ENCODE results near the gene TMCO4. TPM values are rescaled to one million over a fixed set of nuclear protein-coding genes. Genes with fewer than 3 reads are reported as not detected.

The TMCO4 gene
- total RNA-seq, 1 donor from 2014 or later, result 18.6 TPM

GRCh38 chr1:19730232-19730631, 69.5 kb downstream of the TMCO4 start:
- Mint-ChIP-seq H3K36me3 (ENCODE audit: insufficient read depth) (peaks cover 6% of the 10 kb centered on the region), H3K27ac (no peak overlapping the region), H3K4me3 (ENCODE audit: low read depth) (no peak overlapping the region), H3K27me3 (no peaks in the 10 kb centered on the region), H3K4me1 (ENCODE audit: low read depth) (no peaks in the 10 kb centered on the region), H3K9me3 (ENCODE audit: low read depth) (no peaks in the 10 kb centered on the region)
- no peak for DNase-seq (ENCODE audit: low spot score, unreplicated experiment)
- TF ChIP-seq CTCF (IDR thresholded peaks at IDR 0.05; ENCODE audit: unreplicated experiment), result no peak

- no peak for DNase-seq (ENCODE audit: low spot score, unreplicated experiment)
- TF ChIP-seq CTCF (IDR thresholded peaks at IDR 0.05; ENCODE audit: unreplicated experiment), result no peak
- H3K4me3 Mint-ChIP-seq (ENCODE audit: low read depth), result no peak overlapping the region
- no peaks in the 10 kb centered on the region for H3K27me3 Mint-ChIP-seq
- H3K4me1 Mint-ChIP-seq (ENCODE audit: low read depth), result no peaks in the 10 kb centered on the region
- no peaks in the 10 kb centered on the region for H3K9me3 Mint-ChIP-seq (ENCODE audit: low read depth)
- H3K36me3 Mint-ChIP-seq (ENCODE audit: insufficient read depth), result peaks cover 6% of the 10 kb centered on the region
- H3K27ac Mint-ChIP-seq, result no peak overlapping the region
Observed at GRCh38 chr1:19728413-19729145, 71.1 kb downstream of the TMCO4 start.

- no peak for TF ChIP-seq CTCF (IDR thresholded peaks at IDR 0.05; ENCODE audit: unreplicated experiment)
- peaks cover 5% of the 10 kb centered on the region for H3K27me3 Mint-ChIP-seq
- no peak for DNase-seq (ENCODE audit: low spot score, unreplicated experiment)
- no peaks in the 10 kb centered on the region for H3K9me3 Mint-ChIP-seq (ENCODE audit: low read depth)
- no peak overlapping the region for H3K4me3 Mint-ChIP-seq (ENCODE audit: low read depth)
- peaks cover 8% of the 10 kb centered on the region for H3K36me3 Mint-ChIP-seq (ENCODE audit: insufficient read depth)
- H3K4me1 Mint-ChIP-seq (ENCODE audit: low read depth), result peaks cover 1% of the 10 kb centered on the region
- H3K27ac Mint-ChIP-seq, result no peak overlapping the region
Observed at GRCh38 chr1:19725606-19726005, 74.1 kb downstream of the TMCO4 start.

GRCh38 chr1:19723874-19724273, 75.8 kb downstream of the TMCO4 start:
- Mint-ChIP-seq H3K4me3 (ENCODE audit: low read depth) (no peak overlapping the region), H3K4me1 (ENCODE audit: low read depth) (peaks cover 1% of the 10 kb centered on the region), H3K27ac (no peak overlapping the region), H3K27me3 (peaks cover 5% of the 10 kb centered on the region), H3K9me3 (ENCODE audit: low read depth) (no peaks in the 10 kb centered on the region), H3K36me3 (ENCODE audit: insufficient read depth) (peaks cover 5% of the 10 kb centered on the region)
- TF ChIP-seq CTCF (IDR thresholded peaks at IDR 0.05; ENCODE audit: unreplicated experiment), result no peak
- no peak for DNase-seq (ENCODE audit: low spot score, unreplicated experiment)

GRCh38 chr1:19720973-19721372, 78.7 kb downstream of the TMCO4 start:
- H3K4me3 Mint-ChIP-seq (ENCODE audit: low read depth), result no peak overlapping the region
- no peak for TF ChIP-seq CTCF (IDR thresholded peaks at IDR 0.05; ENCODE audit: unreplicated experiment)
- DNase-seq (ENCODE audit: low spot score, unreplicated experiment), result no peak
- H3K9me3 Mint-ChIP-seq (ENCODE audit: low read depth), result no peaks in the 10 kb centered on the region
- H3K27me3 Mint-ChIP-seq, result peaks cover 5% of the 10 kb centered on the region
- peaks cover 1% of the 10 kb centered on the region for H3K4me1 Mint-ChIP-seq (ENCODE audit: low read depth)
- no peak overlapping the region for H3K27ac Mint-ChIP-seq
- peaks cover 2% of the 10 kb centered on the region for H3K36me3 Mint-ChIP-seq (ENCODE audit: insufficient read depth)
